HEK293 (cell line): ENCODE data around the gene C12orf57.

Source experiments
- CTCF ChIA-PET: fragments of 350-600 bp; formaldehyde crosslinking; extraction: SDS; loops from one replicate; lab custom pipeline; 2021; ENCODE audit warnings: antibody characterized with exemption; lab: Yijun Ruan, JAX
- POLR2A ChIA-PET: fragments of 300-600 bp; formaldehyde crosslinking; extraction: SDS; loops from one replicate; lab custom pipeline; 2020; ENCODE audit warnings: antibody characterized with exemption, inconsistent platforms; lab: Yijun Ruan, JAX
- H3K27ac ChIP-seq: fragments of 200-500 bp; sonication (Bioruptor generic); 2 replicates; pipeline ENCODE4 v1.5.1; 2014; ENCODE audit warnings: low read depth, low read length, control low read depth, inconsistent platforms; ENCODE audit errors: extremely low read depth
- H3K36me3 ChIP-seq, 2 experiments: fragments of 200-500 bp in 1 of 2; sonication (Bioruptor generic) in 1 of 2; 1 replicate in 1 of 2; 2 replicates in 1 of 2; pipeline ENCODE4 v1.5.1; 2014 to 2017; ENCODE audit warnings: inconsistent platforms in 2 of 2, low read length in 2 of 2; ENCODE audit not compliant: control insufficient read depth in 2 of 2, insufficient read depth in 1 of 2
- H3K4me1 ChIP-seq: fragments of 200-500 bp; sonication (Bioruptor generic); 2 replicates; pipeline ENCODE4 v1.5.1; 2014; ENCODE audit warnings: mild to moderate bottlenecking, low read length, inconsistent platforms; ENCODE audit not compliant: control insufficient read depth, insufficient read depth
- H3K4me3 ChIP-seq: 2 replicates; pipeline ENCODE4 v1.5.1; 2011; ENCODE audit warnings: low read depth, mild to moderate bottlenecking, control low read depth, low read length, moderate library complexity
- H3K9me3 ChIP-seq: fragments of 200-500 bp; sonication (Bioruptor generic); 2 replicates; pipeline ENCODE4 v1.5.1; 2014; ENCODE audit warnings: low read depth, low read length, inconsistent platforms; ENCODE audit not compliant: control insufficient read depth, insufficient read depth
- KLF1 ChIP-seq: fragments of 450-650 bp; formaldehyde crosslinking; IDR thresholded peaks from 2 replicates; pipeline ENCODE4 v1.5.1; 2016; ENCODE audit warnings: missing biosample characterization, missing genetic modification characterization
- KLF9 ChIP-seq: fragments of 450-650 bp; formaldehyde crosslinking; IDR thresholded peaks from 2 replicates; pipeline ENCODE4 v1.5.1; 2016; ENCODE audit warnings: missing biosample characterization, missing genetic modification characterization, low read depth
- PRDM1 ChIP-seq: fragments of 450-650 bp; formaldehyde crosslinking; IDR thresholded peaks from 2 replicates; pipeline ENCODE4; 2016; ENCODE audit warnings: missing biosample characterization, missing genetic modification characterization
- RBAK ChIP-seq: fragments of 450-650 bp; formaldehyde crosslinking; IDR thresholded peaks from 2 replicates; pipeline ENCODE4 v1.5.1; 2016; ENCODE audit warnings: missing biosample characterization, missing genetic modification characterization
- YY2 ChIP-seq: fragments of 450-650 bp; formaldehyde crosslinking; IDR thresholded peaks from 2 replicates; pipeline ENCODE4 v1.5.1; 2016; ENCODE audit warnings: missing biosample characterization, missing genetic modification characterization
- ZBTB21 ChIP-seq: fragments of 450-650 bp; formaldehyde crosslinking; IDR thresholded peaks from 2 replicates; pipeline ENCODE4 v1.5.1; 2017; ENCODE audit warnings: missing biosample characterization, missing genetic modification characterization
- ZBTB8A ChIP-seq: fragments of 450-650 bp; formaldehyde crosslinking; IDR thresholded peaks from 2 replicates; pipeline ENCODE4 v1.5.1; 2016; ENCODE audit warnings: missing biosample characterization, missing genetic modification characterization
- ZNF133 ChIP-seq: fragments of 450-650 bp; formaldehyde crosslinking; IDR thresholded peaks from 2 replicates; pipeline ENCODE4 v1.5.1; 2016; ENCODE audit warnings: missing biosample characterization, missing genetic modification characterization
- ZNF19 ChIP-seq: fragments of 450-650 bp; formaldehyde crosslinking; IDR thresholded peaks from 2 replicates; pipeline ENCODE4; 2016; ENCODE audit warnings: missing biosample characterization, missing genetic modification characterization, low read depth
- ZNF211 ChIP-seq: fragments of 450-650 bp; formaldehyde crosslinking; IDR thresholded peaks from 2 replicates; pipeline ENCODE4 v1.5.1; 2016; ENCODE audit warnings: low read depth, missing biosample characterization, missing genetic modification characterization
- ZNF324 ChIP-seq: fragments of 450-650 bp; formaldehyde crosslinking; IDR thresholded peaks from 2 replicates; pipeline ENCODE4 v1.5.1; 2016; ENCODE audit warnings: missing biosample characterization, missing genetic modification characterization
- ZNF335 ChIP-seq: fragments of 450-650 bp; formaldehyde crosslinking; conservative IDR thresholded peaks from 2 replicates; pipeline ENCODE4 v1.5.1; 2016; ENCODE audit warnings: missing biosample characterization, missing genetic modification characterization
- ZNF433 ChIP-seq: fragments of 450-650 bp; formaldehyde crosslinking; IDR thresholded peaks from 2 replicates; pipeline ENCODE4 v1.5.1; 2016; ENCODE audit warnings: missing biosample characterization, missing genetic modification characterization, low read depth
- ZNF48 ChIP-seq: fragments of 450-650 bp; formaldehyde crosslinking; IDR thresholded peaks from 2 replicates; pipeline ENCODE4 v1.5.1; 2016; ENCODE audit warnings: missing biosample characterization, missing genetic modification characterization
- ZNF501 ChIP-seq: fragments of 450-650 bp; formaldehyde crosslinking; IDR thresholded peaks from 2 replicates; pipeline ENCODE4 v1.5.1; 2016; ENCODE audit warnings: missing biosample characterization, missing genetic modification characterization
- ZNF629 ChIP-seq: fragments of 450-650 bp; formaldehyde crosslinking; IDR thresholded peaks from 2 replicates; pipeline ENCODE4 v1.5.1; 2017; ENCODE audit warnings: missing biosample characterization, missing genetic modification characterization
- ZNF837 ChIP-seq: fragments of 450-650 bp; formaldehyde crosslinking; IDR thresholded peaks from 2 replicates; pipeline ENCODE4 v1.5.1; 2016; ENCODE audit warnings: missing biosample characterization, missing genetic modification characterization
- TF ChIP-seq, protein P1 (sequence below): sonication (generic); formaldehyde crosslinking; IDR thresholded peaks from 2 replicates; pipeline ENCODE4 v1.8.1; 2022; ENCODE audit warnings: mild to moderate bottlenecking, moderate library complexity, missing genetic modification reagents
- TF ChIP-seq, protein P2 (sequence below): fragments of 450-650 bp; formaldehyde crosslinking; IDR thresholded peaks from 2 replicates; pipeline ENCODE4 v1.5.1; 2016; ENCODE audit warnings: missing biosample characterization, missing genetic modification characterization
- TF ChIP-seq, protein P3 (sequence below): fragments of 450-650 bp; formaldehyde crosslinking; IDR thresholded peaks from 2 replicates; pipeline ENCODE4 v1.5.1; 2016; ENCODE audit warnings: missing biosample characterization, missing genetic modification characterization, low read depth
- TF ChIP-seq, protein P4 (sequence below): fragments of 450-650 bp; IDR thresholded peaks from 2 replicates; pipeline ENCODE4 v1.5.1; 2018; ENCODE audit warnings: missing biosample characterization, mild to moderate bottlenecking, missing genetic modification characterization
- TF ChIP-seq, protein P5 (sequence below): fragments of 450-650 bp; formaldehyde crosslinking; IDR thresholded peaks from 2 replicates; pipeline ENCODE4 v1.5.1; 2017; ENCODE audit warnings: missing biosample characterization, missing genetic modification characterization
- TF ChIP-seq, protein P6 (sequence below): fragments of 450-650 bp; formaldehyde crosslinking; IDR thresholded peaks from 2 replicates; pipeline ENCODE4 v1.5.1; 2017; ENCODE audit warnings: missing biosample characterization, missing genetic modification characterization
- TF ChIP-seq, protein P7 (sequence below): fragments of 450-650 bp; formaldehyde crosslinking; IDR thresholded peaks from 2 replicates; pipeline ENCODE4 v1.5.1; 2016; ENCODE audit warnings: missing biosample characterization, missing genetic modification characterization, low read depth
- TF ChIP-seq, protein P8 (sequence below): fragments of 450-650 bp; formaldehyde crosslinking; optimal IDR thresholded peaks from 2 replicates; pipeline ENCODE3; 2016; ENCODE audit warnings: missing biosample characterization, mild to moderate bottlenecking, missing genetic modification characterization

Gene C12orf57

DNA sequence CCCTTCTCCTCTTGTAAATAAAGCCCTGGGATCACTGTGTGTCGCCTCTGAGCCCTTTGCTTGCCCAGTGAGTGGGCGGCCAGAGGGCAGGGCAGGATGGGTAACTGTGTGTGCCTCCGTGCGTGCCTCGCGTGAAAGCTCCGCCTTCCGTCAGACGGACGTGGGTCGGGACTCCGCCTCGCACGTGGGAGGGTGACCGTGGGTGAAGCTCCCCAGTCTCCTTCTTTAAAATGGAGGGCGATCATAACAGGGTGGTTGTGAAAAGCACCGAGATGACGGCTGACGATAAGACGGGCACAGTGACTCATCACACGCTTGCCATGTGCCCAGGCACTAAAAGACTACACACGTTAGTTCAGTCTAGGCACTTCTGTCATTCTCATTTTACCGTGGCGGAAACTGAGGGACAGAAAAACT, 17.5 kb downstream of the C12orf57 start:
- Histone ChIP-seq H3K9me3 (no peaks in the 10 kb centered on the region), H3K27ac (peak overlapping the region; percentile 45), H3K36me3 (peaks cover 0 to 24% of the 10 kb centered on the region in 2 experiments; a peak in 1 of 3 replicates), H3K4me1 (peaks cover 2% of the 10 kb centered on the region; the same call in 1 of the 2 replicates), H3K4me3 (no peak overlapping the region)
- POLR2A ChIA-PET: interaction anchor here (1.0 to 3.2 kb wide), 3 partner anchors 16 to 195 kb away, joined by 6 to 22 read pairs (median 6); partner anchors contain the start of genes C12orf57, PTMS and RNU7-1
- CTCF ChIA-PET: interaction anchor here (0.6 to 7.7 kb wide), 11 partner anchors 8 to 152 kb away, joined by 3 to 138 read pairs (median 4); partner anchors contain the start of genes C12orf57, C1RL, PTPN6 and RNU7-1
- TF ChIP-seq, protein P1, sequence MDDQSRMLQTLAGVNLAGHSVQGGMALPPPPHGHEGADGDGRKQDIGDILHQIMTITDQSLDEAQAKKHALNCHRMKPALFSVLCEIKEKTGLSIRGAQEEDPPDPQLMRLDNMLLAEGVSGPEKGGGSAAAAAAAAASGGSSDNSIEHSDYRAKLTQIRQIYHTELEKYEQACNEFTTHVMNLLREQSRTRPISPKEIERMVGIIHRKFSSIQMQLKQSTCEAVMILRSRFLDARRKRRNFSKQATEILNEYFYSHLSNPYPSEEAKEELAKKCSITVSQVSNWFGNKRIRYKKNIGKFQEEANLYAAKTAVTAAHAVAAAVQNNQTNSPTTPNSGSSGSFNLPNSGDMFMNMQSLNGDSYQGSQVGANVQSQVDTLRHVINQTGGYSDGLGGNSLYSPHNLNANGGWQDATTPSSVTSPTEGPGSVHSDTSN (CRISPR knock-in tag): no peak
- TF ChIP-seq ZNF19 (tag by site-specific recombination) (no peak), ZNF501 (tag by site-specific recombination) (no peak), PRDM1 (tag by site-specific recombination) (no peak), ZNF629 (tag by site-specific recombination) (no peak; the same call in 1 of the 2 replicates), ZNF433 (tag by site-specific recombination) (no peak), RBAK (tag by site-specific recombination) (no peak), ZBTB8A (no peak), YY2 (peak; percentile 56), ZNF48 (tag by site-specific recombination) (no peak), ZNF335 (tag by site-specific recombination) (no peak; the same call in 1 of the 2 replicates), KLF9 (tag by site-specific recombination) (no peak), ZBTB21 (tag by site-specific recombination) (no peak), ZNF133 (no peak), ZNF324 (tag by site-specific recombination) (0 out of 2 replicates have a peak, but pooled peaks have one; percentile 16), ZNF837 (tag by site-specific recombination) (no peak), KLF1 (tag by site-specific recombination) (no peak), ZNF211 (tag by site-specific recombination) (no peak)
- TF ChIP-seq, protein P2, sequence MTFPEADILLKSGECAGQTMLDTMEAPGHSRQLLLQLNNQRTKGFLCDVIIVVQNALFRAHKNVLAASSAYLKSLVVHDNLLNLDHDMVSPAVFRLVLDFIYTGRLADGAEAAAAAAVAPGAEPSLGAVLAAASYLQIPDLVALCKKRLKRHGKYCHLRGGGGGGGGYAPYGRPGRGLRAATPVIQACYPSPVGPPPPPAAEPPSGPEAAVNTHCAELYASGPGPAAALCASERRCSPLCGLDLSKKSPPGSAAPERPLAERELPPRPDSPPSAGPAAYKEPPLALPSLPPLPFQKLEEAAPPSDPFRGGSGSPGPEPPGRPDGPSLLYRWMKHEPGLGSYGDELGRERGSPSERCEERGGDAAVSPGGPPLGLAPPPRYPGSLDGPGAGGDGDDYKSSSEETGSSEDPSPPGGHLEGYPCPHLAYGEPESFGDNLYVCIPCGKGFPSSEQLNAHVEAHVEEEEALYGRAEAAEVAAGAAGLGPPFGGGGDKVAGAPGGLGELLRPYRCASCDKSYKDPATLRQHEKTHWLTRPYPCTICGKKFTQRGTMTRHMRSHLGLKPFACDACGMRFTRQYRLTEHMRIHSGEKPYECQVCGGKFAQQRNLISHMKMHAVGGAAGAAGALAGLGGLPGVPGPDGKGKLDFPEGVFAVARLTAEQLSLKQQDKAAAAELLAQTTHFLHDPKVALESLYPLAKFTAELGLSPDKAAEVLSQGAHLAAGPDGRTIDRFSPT (tag by site-specific recombination): peak; percentile 73
- TF ChIP-seq, protein P3, sequence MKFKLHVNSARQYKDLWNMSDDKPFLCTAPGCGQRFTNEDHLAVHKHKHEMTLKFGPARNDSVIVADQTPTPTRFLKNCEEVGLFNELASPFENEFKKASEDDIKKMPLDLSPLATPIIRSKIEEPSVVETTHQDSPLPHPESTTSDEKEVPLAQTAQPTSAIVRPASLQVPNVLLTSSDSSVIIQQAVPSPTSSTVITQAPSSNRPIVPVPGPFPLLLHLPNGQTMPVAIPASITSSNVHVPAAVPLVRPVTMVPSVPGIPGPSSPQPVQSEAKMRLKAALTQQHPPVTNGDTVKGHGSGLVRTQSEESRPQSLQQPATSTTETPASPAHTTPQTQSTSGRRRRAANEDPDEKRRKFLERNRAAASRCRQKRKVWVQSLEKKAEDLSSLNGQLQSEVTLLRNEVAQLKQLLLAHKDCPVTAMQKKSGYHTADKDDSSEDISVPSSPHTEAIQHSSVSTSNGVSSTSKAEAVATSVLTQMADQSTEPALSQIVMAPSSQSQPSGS (tag by site-specific recombination): no peak
- TF ChIP-seq, protein P4, sequence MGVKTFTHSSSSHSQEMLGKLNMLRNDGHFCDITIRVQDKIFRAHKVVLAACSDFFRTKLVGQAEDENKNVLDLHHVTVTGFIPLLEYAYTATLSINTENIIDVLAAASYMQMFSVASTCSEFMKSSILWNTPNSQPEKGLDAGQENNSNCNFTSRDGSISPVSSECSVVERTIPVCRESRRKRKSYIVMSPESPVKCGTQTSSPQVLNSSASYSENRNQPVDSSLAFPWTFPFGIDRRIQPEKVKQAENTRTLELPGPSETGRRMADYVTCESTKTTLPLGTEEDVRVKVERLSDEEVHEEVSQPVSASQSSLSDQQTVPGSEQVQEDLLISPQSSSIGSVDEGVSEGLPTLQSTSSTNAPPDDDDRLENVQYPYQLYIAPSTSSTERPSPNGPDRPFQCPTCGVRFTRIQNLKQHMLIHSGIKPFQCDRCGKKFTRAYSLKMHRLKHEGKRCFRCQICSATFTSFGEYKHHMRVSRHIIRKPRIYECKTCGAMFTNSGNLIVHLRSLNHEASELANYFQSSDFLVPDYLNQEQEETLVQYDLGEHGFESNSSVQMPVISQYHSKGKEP (tag by site-specific recombination): no peak
- TF ChIP-seq, protein P5, sequence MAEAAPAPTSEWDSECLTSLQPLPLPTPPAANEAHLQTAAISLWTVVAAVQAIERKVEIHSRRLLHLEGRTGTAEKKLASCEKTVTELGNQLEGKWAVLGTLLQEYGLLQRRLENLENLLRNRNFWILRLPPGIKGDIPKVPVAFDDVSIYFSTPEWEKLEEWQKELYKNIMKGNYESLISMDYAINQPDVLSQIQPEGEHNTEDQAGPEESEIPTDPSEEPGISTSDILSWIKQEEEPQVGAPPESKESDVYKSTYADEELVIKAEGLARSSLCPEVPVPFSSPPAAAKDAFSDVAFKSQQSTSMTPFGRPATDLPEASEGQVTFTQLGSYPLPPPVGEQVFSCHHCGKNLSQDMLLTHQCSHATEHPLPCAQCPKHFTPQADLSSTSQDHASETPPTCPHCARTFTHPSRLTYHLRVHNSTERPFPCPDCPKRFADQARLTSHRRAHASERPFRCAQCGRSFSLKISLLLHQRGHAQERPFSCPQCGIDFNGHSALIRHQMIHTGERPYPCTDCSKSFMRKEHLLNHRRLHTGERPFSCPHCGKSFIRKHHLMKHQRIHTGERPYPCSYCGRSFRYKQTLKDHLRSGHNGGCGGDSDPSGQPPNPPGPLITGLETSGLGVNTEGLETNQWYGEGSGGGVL (tag by site-specific recombination): no peak
- TF ChIP-seq, protein P6, sequence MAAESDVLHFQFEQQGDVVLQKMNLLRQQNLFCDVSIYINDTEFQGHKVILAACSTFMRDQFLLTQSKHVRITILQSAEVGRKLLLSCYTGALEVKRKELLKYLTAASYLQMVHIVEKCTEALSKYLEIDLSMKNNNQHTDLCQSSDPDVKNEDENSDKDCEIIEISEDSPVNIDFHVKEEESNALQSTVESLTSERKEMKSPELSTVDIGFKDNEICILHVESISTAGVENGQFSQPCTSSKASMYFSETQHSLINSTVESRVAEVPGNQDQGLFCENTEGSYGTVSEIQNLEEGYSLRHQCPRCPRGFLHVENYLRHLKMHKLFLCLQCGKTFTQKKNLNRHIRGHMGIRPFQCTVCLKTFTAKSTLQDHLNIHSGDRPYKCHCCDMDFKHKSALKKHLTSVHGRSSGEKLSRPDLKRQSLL (tag by site-specific recombination): no peak
- TF ChIP-seq, protein P7, sequence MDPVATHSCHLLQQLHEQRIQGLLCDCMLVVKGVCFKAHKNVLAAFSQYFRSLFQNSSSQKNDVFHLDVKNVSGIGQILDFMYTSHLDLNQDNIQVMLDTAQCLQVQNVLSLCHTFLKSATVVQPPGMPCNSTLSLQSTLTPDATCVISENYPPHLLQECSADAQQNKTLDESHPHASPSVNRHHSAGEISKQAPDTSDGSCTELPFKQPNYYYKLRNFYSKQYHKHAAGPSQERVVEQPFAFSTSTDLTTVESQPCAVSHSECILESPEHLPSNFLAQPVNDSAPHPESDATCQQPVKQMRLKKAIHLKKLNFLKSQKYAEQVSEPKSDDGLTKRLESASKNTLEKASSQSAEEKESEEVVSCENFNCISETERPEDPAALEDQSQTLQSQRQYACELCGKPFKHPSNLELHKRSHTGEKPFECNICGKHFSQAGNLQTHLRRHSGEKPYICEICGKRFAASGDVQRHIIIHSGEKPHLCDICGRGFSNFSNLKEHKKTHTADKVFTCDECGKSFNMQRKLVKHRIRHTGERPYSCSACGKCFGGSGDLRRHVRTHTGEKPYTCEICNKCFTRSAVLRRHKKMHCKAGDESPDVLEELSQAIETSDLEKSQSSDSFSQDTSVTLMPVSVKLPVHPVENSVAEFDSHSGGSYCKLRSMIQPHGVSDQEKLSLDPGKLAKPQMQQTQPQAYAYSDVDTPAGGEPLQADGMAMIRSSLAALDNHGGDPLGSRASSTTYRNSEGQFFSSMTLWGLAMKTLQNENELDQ (tag by site-specific recombination): no peak
- TF ChIP-seq, protein P8, sequence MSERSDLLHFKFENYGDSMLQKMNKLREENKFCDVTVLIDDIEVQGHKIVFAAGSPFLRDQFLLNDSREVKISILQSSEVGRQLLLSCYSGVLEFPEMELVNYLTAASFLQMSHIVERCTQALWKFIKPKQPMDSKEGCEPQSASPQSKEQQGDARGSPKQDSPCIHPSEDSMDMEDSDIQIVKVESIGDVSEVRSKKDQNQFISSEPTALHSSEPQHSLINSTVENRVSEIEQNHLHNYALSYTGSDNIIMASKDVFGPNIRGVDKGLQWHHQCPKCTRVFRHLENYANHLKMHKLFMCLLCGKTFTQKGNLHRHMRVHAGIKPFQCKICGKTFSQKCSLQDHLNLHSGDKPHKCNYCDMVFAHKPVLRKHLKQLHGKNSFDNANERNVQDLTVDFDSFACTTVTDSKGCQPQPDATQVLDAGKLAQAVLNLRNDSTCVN (tag by site-specific recombination): no peak
